Left ventricle myocardium inferior (tissue), 1 donor: ENCODE data around the gene GRIK3. TPM values are rescaled to one million over a fixed set of nuclear protein-coding genes. Genes with fewer than 3 reads are reported as not detected.

Experiments
- DNase-seq: peaks from one replicate; pipeline ENCODE4 v3.0.0-alpha.2; 2020
- H3K27ac ChIP-seq: fragments of 200-600 bp; replicated peaks from 2 replicates; pipeline ENCODE4 v1.8.0; 2021
- H3K27me3 ChIP-seq: fragments of 200-600 bp; 2 replicates; pipeline ENCODE4 v1.8.0; 2021; ENCODE audit warnings: low read depth
- H3K36me3 ChIP-seq: fragments of 200-600 bp; 2 replicates; pipeline ENCODE4 v1.8.0; 2021
- H3K4me1 ChIP-seq: fragments of 200-600 bp; 2 replicates; pipeline ENCODE4 v1.8.0; 2021
- H3K4me3 ChIP-seq: fragments of 200-600 bp; 2 replicates; pipeline ENCODE4 v1.8.0; 2021; ENCODE audit warnings: mild to moderate bottlenecking, moderate library complexity
- H3K9me3 ChIP-seq: fragments of 200-600 bp; replicated peaks from 2 replicates; pipeline ENCODE4 v1.8.0; 2021
- CTCF ChIP-seq: fragments of 200-600 bp; IDR thresholded peaks from 2 replicates; pipeline ENCODE4 v1.8.0; 2021; ENCODE audit warnings: antibody characterized with exemption, mild to moderate bottlenecking, borderline replicate concordance
- intact Hi-C: fragments of 100-400 bp; cut with micrococcal nuclease; formaldehyde crosslinking; loops from one replicate; pipeline ENCODE4 v1.11.0; 2022
- total RNA-seq: library from RNA; stranded (reverse); fragmentation: NEBNext Ultra II Directional; extraction: Animal tissue kit (Norgen Biotek cat#: 25700); gene quantifications from one replicate; pipeline ENCODE4 v1.2.1, GENCODE V29; 2021
- donor health status: DM: no; HTN: yes; CAD: no; lungs with severe emphysema.

Gene GRIK3
- total RNA-seq, 1 donor from 2014 or later, result 0.55 TPM

- peaks cover 100% of the 10 kb centered on the region for H3K27me3 ChIP-seq
- DNase-seq, result no peak
- intact Hi-C loops, result no loop called here
These were observed 180.7 kb downstream of the GRIK3 start for GRCh38 chr1:36853638-36854037.

GRCh38 chr1:36852586-36852985 is 181.7 kb downstream of the GRIK3 start:
- Histone ChIP-seq H3K9me3 (no peaks in the 10 kb centered on the region), H3K4me1 (no peaks in the 10 kb centered on the region), H3K4me3 (no peak overlapping the region), H3K27ac (no peak overlapping the region), H3K36me3 (no peaks in the 10 kb centered on the region), H3K27me3 (peaks cover 100% of the 10 kb centered on the region)
- TF ChIP-seq CTCF, result no peak
- no peak for DNase-seq
- intact Hi-C loops, result no loop called here

More at GRCh38 chr1:36853638-36854037, 180.7 kb downstream of the GRIK3 start:
- no peak overlapping the region for H3K27ac ChIP-seq
- no peak overlapping the region for H3K4me3 ChIP-seq
- H3K9me3 ChIP-seq, result no peaks in the 10 kb centered on the region
- H3K4me1 ChIP-seq, result no peaks in the 10 kb centered on the region
- no peaks in the 10 kb centered on the region for H3K36me3 ChIP-seq
- no peak for TF ChIP-seq CTCF

- Histone ChIP-seq H3K9me3 (no peaks in the 10 kb centered on the region), H3K4me3 (no peak overlapping the region), H3K27me3 (peaks cover 100% of the 10 kb centered on the region), H3K36me3 (no peaks in the 10 kb centered on the region), H3K27ac (no peak overlapping the region), H3K4me1 (no peaks in the 10 kb centered on the region)
- no peak for DNase-seq
- intact Hi-C loops, result no loop called here
- TF ChIP-seq CTCF, result no peak
These were observed 182.7 kb downstream of the GRIK3 start for GRCh38 chr1:36851595-36851994.

GRCh38 chr1:36851087-36851486 is 183.2 kb downstream of the GRIK3 start:
- intact Hi-C loops, result no loop called here
- no peaks in the 10 kb centered on the region for H3K4me1 ChIP-seq
- H3K36me3 ChIP-seq, result no peaks in the 10 kb centered on the region
- peaks cover 98% of the 10 kb centered on the region for H3K27me3 ChIP-seq
- H3K27ac ChIP-seq, result no peak overlapping the region
- no peaks in the 10 kb centered on the region for H3K9me3 ChIP-seq
- no peak for DNase-seq
- H3K4me3 ChIP-seq, result no peak overlapping the region
- no peak for TF ChIP-seq CTCF

GRCh38 chr1:36849956-36850355 is 184.4 kb downstream of the GRIK3 start:
- intact Hi-C loops, result no loop called here
- H3K27me3 ChIP-seq, result peaks cover 98% of the 10 kb centered on the region

More at GRCh38 chr1:36849956-36850355, 184.4 kb downstream of the GRIK3 start:
- DNase-seq, result no peak
- H3K9me3 ChIP-seq, result no peaks in the 10 kb centered on the region
- no peak overlapping the region for H3K4me3 ChIP-seq
- no peak for TF ChIP-seq CTCF
- no peak overlapping the region for H3K27ac ChIP-seq
- no peaks in the 10 kb centered on the region for H3K4me1 ChIP-seq
- H3K36me3 ChIP-seq, result no peaks in the 10 kb centered on the region
